GM19099 (cell line): ENCODE data around the gene ERBB4.

ENCODE experiments used
- POLR2A ChIP-seq: IDR thresholded peaks from 3 replicates; pipeline ENCODE4 v1.6.1; 2011; ENCODE audit warnings: low read depth; ENCODE audit not compliant: insufficient read length; ENCODE audit errors: extremely low read depth

ERBB4 gene

DNA sequence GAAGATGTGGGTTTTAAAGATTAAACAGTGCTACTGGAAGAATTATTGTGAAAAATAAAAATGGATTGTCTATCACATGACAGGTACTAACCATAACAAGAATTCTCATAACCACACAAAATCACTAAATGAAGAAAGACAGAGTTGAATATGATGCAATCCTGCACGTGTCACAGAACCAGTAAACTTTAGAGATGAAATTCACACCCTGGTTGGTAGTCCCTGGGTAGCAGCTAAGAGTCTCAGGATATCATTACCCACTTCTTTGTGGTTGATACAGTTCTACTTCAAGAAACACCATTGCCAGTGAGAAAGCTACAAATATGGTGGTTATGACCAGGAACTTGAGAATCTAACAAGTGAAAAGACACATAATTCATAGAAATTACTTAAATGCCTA is 450.2 kb downstream of the ERBB4 start:
- TF ChIP-seq POLR2A, result no peak

DNA sequence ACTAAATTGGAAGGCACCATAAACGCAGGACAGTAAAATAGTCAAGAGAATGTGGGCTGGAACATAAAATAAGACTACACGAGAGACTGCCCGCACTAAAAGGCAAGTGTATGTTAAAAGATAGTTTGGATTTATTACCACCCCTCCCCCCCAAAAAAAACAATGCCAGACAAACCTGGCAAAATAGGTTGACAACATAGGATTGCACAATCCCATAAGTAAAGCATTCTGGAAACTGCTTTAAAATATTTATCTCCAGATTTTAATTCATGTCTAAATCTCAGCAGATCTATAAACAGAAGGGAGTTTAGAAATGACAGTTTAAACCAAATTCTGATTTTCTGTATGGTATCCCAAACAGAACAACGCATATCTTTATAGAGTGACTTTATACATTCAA is 455.1 kb downstream of the ERBB4 start:
- no peak for TF ChIP-seq POLR2A

DNA sequence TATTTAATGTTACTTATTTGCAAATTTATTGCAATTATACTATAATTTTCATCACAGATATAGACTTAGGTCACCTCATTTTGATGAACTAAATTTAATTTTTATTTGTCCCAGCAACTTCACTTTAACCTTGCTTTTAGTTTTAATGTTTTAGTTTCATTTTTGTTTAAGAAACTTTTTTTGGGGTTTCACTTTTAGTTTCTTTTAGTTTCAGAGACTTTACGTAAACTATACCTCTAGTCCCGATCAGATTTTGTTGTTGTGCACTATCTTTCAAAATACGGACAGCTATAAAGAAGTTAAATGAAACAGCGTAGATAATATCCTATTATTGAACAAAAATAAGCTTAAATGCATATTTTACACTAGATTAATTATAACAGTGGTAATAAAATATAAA is 460.5 kb downstream of the ERBB4 start:
- no peak for TF ChIP-seq POLR2A

DNA sequence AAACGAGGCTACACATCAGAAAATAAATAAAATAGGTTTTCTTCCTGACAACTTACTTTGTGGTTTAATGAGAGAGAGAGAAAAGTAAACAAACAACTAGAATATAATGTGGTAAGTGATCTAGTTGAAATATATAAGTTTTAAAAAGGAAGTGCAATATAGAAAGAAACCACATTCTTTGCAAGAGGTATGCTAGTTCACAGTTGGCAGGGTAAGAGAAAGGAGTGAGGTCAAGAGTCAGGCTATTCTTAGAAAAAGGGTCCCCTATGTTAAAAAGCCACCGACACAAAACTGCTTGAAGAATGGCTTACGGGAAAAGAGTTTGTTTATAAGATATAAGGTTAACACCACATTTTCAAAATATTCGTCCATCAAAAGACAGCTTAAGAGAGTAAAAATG is 462.1 kb downstream of the ERBB4 start:
- no peak for TF ChIP-seq POLR2A

DNA sequence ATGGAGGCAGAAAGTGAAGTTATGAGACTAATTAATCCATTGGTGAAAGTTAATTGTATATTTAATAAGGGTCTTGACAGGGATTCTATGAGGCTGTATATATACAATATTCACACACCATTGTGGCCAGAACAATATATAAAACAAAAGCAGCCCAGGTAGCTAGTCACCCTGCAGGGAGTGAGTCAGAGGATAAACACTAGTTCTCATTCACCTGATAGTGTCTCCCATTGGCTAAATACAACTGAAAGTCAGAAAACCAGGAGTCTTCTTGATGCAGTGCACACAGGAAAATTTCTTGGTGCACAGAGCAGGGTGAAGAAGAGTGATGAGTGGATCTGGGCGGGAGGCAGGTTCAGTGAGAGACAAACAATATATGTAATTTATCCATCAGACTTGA is 465.2 kb downstream of the ERBB4 start:
- TF ChIP-seq POLR2A, result no peak

DNA sequence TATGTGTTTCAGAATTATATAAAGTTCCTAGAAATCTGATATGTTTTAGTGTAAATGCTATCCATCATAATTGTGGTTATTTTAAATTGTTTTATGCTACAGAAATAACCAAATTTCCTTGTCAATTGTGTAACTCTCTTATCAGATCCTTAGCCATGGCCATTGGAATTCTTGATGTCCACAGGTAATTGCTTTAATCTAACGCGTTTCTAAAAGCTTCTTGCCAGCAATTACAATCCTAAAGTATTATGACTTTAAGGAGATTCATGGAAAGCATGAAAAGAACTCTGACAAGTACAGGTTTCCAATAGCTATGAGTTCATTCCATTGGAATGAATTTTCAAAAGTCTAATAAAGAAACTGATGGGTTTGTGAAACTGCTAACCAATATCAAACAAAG is 472.1 kb downstream of the ERBB4 start:
- no peak for TF ChIP-seq POLR2A

DNA sequence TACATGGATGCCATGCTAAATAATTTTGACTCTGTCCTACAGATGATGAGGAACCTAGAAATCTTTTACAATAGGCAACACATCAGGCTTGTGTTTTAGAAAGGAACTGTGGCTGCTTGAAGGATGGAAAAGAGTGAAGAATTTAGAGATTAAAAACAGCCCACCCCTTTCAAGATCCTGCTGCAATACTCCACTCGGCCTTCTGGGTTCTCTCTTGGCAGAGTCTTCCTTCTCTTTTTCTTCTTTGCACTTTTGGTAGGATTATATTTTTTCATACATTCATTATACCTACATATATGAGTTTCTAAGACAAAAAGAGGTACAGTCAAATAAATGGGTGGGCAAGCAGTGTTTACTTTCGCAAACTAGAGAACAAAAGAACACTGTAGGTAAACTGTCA is 474.3 kb downstream of the ERBB4 start:
- no peak for TF ChIP-seq POLR2A

DNA sequence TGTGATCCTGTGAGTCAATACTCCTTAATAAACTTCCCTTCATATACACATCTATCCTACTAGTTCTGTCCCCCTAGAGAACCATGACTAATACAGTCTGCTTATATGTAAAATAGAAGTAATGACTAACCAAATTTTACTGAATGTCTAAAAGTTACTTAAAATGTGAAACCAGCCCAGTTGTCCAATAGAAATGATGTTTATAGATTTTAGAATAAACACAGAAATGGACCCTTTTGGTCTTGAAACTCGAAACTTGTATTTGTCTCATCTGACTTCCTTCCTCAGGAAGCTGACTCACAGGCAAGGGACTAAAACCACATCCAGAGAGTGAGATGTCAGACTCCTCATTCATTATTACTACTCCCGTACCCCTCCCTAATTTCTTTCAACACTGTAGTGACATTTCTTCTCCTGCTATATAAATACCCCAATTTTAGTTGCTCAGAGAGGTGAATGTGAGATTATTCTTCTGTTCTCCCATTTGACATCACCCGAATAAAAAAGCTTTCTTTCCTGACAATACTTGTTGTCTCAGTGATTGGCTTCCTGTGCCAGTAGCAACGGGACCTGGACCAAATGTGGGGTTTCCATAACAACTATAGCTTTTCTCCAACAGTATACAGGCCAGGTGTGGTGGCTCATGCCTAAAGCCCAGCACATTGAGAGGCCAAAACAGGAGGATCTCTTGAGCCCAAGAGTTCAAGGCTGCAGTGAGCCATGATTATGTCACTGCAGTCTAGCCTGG is 486.0 kb downstream of the ERBB4 start:
- TF ChIP-seq POLR2A, result no peak

DNA sequence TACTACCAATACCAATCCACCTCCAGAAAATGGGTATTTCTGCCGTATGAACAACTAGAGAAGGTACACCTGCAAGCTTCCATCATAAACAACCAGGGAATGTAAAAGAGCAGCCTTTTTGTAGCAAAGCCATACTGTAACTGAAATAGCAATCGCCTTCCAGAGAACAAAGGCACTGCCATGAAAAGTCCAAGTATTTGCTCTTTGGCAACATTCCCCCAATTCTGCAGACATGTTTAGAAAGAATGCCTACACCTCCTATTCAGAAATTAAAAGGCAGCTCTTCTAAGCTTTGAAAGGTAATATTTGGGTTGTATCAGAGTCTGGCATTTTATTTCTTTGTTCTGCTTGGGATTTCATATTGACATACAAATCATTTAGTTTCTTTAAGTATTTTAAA is 487.7 kb downstream of the ERBB4 start:
- no peak for TF ChIP-seq POLR2A

DNA sequence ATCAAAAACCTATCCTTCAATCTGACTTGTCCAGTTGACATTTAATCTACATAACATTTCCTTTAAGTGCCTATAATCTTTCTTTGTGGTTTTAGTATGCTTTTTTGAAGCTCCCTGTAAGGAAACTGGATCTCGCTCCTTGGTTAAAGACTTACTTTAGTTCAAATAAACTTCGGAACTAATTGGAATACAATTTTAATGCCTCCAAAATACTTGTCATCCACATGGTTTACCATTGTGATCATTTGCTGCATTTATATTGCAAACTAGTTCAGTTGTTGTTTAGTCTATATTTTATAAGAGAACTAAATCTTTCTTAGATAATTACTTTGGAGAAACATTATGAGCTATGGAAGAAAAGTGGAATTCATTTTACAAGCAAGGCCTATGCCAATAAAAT is 496.0 kb downstream of the ERBB4 start:
- no peak for TF ChIP-seq POLR2A

DNA sequence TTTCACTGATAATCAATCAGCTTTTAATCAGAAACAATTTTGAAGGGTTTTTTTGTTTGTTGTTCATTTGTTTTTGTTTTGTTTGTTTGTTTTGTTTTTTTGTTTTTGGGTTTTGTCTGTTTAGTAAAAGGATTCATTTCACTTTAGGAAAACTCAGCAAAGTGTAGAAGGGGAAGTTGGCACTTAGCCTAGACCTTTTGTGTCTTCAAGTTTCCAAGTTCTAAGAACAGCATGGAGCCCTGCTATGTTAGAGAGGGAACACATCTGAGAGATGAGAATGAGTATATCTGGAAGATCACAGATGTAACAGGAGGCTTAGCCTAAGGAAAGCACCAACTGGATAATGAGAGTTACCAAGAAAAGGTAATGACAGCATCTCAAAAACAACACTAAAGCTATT is 501.5 kb downstream of the ERBB4 start:
- no peak for TF ChIP-seq POLR2A

DNA sequence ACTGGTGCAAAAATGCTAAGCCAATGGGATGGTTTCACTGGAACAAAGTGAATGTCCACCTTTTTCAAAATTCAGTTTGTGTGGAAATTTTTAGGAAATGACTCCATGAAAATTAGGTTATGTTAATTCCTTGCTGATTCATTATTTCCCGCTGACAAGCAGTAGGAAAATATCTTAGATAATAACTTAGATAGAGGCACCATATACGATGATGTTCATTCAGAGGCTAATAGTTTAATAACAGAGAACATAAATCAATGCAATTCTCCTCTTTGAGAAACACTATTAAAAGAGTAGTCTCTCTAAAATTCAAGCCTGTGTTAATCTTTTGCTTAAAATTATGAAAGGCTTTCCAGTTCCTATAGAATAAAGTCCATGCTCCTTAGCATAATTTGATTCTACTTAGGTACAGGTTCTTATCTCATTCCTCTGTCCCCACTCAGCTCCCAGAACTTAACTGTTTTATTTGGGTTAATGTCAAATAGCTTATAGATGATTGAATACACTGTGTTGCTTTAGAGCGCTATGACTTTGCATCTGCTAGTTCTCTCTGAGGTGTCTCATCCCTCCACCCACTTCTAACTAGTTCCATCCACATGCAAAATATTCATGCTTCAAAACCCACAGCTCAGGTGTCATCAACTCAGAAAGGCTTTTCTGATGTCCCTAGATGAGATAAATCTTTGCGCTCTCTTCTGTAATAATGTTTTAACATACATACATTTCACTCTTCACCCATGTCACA is 503.6 kb downstream of the ERBB4 start:
- TF ChIP-seq POLR2A, result no peak

DNA sequence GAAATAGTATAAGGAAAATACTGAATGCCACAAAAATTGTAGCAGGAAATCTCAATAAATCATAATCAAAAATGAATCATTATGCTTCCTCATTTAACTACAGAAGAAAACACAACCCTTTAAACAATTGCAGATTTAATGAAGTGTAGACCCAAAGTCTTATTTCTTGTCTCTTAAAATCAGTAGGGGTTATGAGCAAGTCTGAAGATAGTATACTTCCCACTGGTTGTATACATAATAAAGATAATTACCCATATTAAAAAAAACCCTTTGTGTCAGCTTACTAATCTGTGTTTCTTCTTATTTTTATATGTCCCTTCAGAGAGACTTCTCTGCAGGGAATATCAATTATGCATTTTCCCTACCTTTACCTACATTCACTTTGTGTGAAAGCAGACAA is 504.7 kb downstream of the ERBB4 start:
- TF ChIP-seq POLR2A, result no peak

DNA sequence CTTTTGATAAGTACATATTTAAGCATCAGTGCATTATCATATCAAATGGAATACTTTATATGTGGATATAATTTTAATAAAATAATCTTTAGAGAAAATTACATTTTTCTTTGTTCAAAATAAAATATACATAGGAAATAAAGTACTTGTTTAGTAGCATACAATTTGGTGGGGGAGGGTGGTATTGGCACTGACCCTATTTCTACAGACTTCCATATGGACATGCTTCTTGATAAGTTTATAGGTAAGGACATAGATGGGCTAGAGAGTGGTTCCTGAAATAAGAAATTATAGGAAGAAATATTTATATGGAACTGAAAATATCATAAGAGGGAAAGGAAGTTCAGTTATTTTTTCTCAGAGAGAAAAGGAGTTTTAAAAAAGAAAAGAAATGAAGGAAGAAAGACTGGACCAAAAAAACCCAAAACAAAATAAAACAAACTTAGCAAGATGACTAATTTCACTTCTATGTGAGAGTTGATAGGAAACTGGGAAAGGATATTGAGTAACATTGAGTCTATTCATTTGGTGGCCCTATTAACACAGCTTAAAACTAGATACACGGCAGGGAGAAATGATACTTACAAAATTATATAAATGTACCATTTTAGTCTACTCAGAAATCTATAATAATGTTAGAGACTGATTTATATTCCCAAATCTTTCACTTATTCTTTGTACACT is 505.9 kb downstream of the ERBB4 start:
- no peak for TF ChIP-seq POLR2A

DNA sequence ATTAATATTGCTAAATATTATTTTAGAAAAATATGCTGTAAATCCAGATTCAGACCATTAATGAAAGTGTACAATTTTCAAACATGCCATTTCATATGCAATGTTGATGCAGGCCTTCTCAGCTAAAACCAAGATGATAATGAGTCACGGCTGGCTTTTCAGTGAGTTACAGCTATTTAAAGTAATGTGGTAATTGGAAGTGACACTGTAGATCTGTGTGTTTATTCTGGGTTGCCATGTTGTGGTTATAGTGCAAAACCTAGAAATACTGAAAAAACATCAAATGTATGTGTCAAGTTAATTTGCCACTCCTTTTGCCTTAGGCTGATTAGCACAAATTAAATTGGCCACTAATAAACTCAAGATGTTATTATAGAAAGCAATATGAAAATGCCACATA is 506.6 kb downstream of the ERBB4 start:
- TF ChIP-seq POLR2A, result no peak

DNA sequence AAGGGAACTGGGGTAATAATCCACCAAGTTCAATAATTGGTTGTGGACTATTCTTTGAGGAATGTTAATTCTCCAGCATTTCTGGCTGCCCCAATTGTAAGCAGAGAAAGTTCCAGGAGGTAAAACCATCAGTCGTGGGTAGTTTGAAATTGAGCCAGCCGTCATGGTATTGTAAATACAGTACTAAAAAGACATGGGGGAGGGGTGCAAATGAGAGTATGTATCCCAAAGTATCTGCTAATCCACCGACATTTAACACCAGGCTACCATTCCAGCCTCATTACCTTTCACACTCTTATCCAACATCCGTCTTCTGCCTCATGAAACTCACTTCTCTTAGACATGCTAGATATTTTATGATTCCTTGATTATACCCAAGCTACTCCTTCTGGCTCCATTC is 507.9 kb downstream of the ERBB4 start:
- no peak for TF ChIP-seq POLR2A

DNA sequence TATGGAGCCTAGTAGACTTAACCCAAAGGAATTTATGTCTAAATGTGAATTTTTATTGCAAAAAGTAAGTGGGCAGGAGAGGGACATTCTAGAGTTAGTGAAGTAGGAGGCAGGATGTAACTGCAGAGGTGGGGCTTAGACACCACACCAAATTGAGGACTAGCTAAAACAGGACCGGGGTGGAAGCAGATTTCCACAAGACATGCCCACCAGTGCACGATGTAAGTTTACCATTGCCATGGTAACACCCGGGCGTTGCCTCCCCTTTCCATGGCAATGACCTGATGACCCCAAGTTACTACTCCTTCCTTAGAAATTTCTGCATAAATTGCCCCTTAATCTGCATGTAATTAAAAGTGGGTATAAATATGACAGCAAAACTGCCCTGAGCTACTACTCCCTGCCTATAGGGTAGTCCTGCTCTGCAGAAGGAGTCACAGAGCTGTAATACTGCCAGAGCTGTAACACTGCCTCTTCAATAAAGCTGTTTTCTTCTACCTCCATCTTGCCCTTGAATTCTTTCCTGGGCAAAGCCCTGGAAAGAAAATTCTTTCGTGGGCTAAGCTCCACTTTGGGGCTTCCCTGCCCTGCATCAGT is 509.7 kb downstream of the ERBB4 start:
- no peak for TF ChIP-seq POLR2A
